Panc1 (cell line): Measurements from ENCODE around the gene C12orf75. TPM values are rescaled to one million over a fixed set of nuclear protein-coding genes. Genes with fewer than 3 reads are reported as not detected.
"Not testable (repeated sequence)": the region's sequence is repeated elsewhere in the genome, so short reads cannot be mapped to it uniquely, and the experiment has no call there.

Experiments used
- ATAC-seq: fragments of 200-7000 bp; cut with Tn5 transposase; 2 replicates; pipeline ENCODE4 v1.9.1; 2020; ENCODE audit warnings: mild to moderate bottlenecking, moderate library complexity
- BruUV-seq: library from RNA; stranded (reverse); fragments of 400-500 nt; replicated peaks from 2 replicates; lab custom pipeline; 2021; lab: Mats Ljungman, UMichigan
- CTCF ChIA-PET: fragments of 300-600 bp; sonication (Branson Sonifier 250); formaldehyde crosslinking; loops from one replicate; lab custom pipeline; 2022; ENCODE audit warnings: antibody characterized with exemption; lab: Charles Lee
- POLR2A ChIA-PET: fragments of 300-600 bp; sonication (Branson Sonifier 250); formaldehyde crosslinking; loops from one replicate; lab custom pipeline; 2022; ENCODE audit warnings: antibody characterized with exemption; lab: Charles Lee
- DNase-seq: peaks from one replicate; pipeline ENCODE4 v3.0.0-alpha.2; 2010; ENCODE audit warnings: low read depth, low spot score
- H3K27ac ChIP-seq: 2 replicates; pipeline ENCODE4 v1.5.1; 2011; ENCODE audit warnings: mild to moderate bottlenecking, low read length, inconsistent platforms
- H3K27me3 ChIP-seq: fragments of 200-500 bp; sonication (Bioruptor generic); 2 replicates; pipeline ENCODE4 v1.6.0; 2014; ENCODE audit warnings: low read length, inconsistent platforms; ENCODE audit not compliant: control insufficient read depth, insufficient read depth
- H3K36me3 ChIP-seq: fragments of 200-500 bp; sonication (Bioruptor generic); 2 replicates; pipeline ENCODE4 v1.5.1; 2014; ENCODE audit warnings: inconsistent platforms, mild to moderate bottlenecking, low read length, moderate library complexity; ENCODE audit not compliant: control insufficient read depth, insufficient read depth
- H3K4me1 ChIP-seq: 2 replicates; pipeline ENCODE4 v1.5.1; 2011; ENCODE audit warnings: inconsistent platforms, mild to moderate bottlenecking, low read length, moderate library complexity; ENCODE audit not compliant: control insufficient read depth, insufficient read depth
- H3K4me3 ChIP-seq, 2 experiments: 2 replicates each; pipeline ENCODE4 v1.5.1; 2011 to 2012; ENCODE audit warnings: low read depth in 2 of 2, low read length in 2 of 2, mild to moderate bottlenecking in 2 of 2, inconsistent platforms in 1 of 2, moderate library complexity in 1 of 2
- H3K9me3 ChIP-seq: fragments of 200-500 bp; sonication (Bioruptor generic); 2 replicates; pipeline ENCODE4 v1.5.1; 2014; ENCODE audit warnings: low read depth, mild to moderate bottlenecking, inconsistent platforms, low read length, moderate library complexity; ENCODE audit not compliant: control insufficient read depth, insufficient read depth
- POLR2AphosphoS5 ChIP-seq: IDR thresholded peaks from 2 replicates; pipeline ENCODE4 v1.6.1; 2012; ENCODE audit warnings: mild to moderate bottlenecking, low read depth, low read length, moderate library complexity
- SIN3A ChIP-seq: IDR thresholded peaks from 2 replicates; pipeline ENCODE4 v1.6.1; 2012; ENCODE audit warnings: low read depth, mild to moderate bottlenecking, low read length, moderate library complexity, borderline replicate concordance; ENCODE audit not compliant: insufficient read depth
- TCF7L2 ChIP-seq: IDR thresholded peaks from 2 replicates; pipeline ENCODE4 v1.6.1; 2011; ENCODE audit warnings: mild to moderate bottlenecking, low read depth, low read length, inconsistent platforms
- in situ Hi-C: cut with HindIII; loops from 2 replicates; pipeline ENCODE4 v1.10.0; 2016; ENCODE audit warnings: low sequenced_read_pairs, low pct_unique_long_range_greater_than_20kb
- intact Hi-C: fragments of 100-400 bp; cut with micrococcal nuclease; formaldehyde crosslinking; loops from one replicate; pipeline ENCODE4 v1.10.0; 2022; ENCODE audit not compliant: unreplicated experiment
- total RNA-seq: library from RNA; stranded (reverse); gene quantifications from one replicate; pipeline ENCODE4 v1.2.1, GENCODE V29; 2021; ENCODE audit not compliant: unreplicated experiment
- TF ChIP-seq, protein P1 (sequence below): fragments of 450-650 bp; IDR thresholded peaks from 2 replicates; pipeline ENCODE4 v1.5.1; 2017; ENCODE audit warnings: mild to moderate bottlenecking
- TF ChIP-seq, protein P2 (sequence below), 2 experiments: IDR thresholded peaks; 2 replicates each; pipeline ENCODE4 v1.6.1; 2011 to 2012; ENCODE audit warnings: low read depth in 2 of 2, control low read depth in 1 of 2, low read length in 1 of 2, mild to moderate bottlenecking in 1 of 2, moderate library complexity in 1 of 2; ENCODE audit not compliant: insufficient read depth in 1 of 2

The C12orf75 gene
- total RNA-seq, 1 experiment from 2014 or later: 132 TPM

- DNase-seq (no peak), ATAC-seq (no peak)
- H3K4me3 ChIP-seq: no peak overlapping the region
- in situ Hi-C loops: no loop called here
- intact Hi-C loops: no loop called here
- no TSS peak for BruUV-seq
- CTCF ChIA-PET: no interaction called here
- no peaks in the 10 kb centered on the region for H3K27me3 ChIP-seq
- TF ChIP-seq, protein P1, sequence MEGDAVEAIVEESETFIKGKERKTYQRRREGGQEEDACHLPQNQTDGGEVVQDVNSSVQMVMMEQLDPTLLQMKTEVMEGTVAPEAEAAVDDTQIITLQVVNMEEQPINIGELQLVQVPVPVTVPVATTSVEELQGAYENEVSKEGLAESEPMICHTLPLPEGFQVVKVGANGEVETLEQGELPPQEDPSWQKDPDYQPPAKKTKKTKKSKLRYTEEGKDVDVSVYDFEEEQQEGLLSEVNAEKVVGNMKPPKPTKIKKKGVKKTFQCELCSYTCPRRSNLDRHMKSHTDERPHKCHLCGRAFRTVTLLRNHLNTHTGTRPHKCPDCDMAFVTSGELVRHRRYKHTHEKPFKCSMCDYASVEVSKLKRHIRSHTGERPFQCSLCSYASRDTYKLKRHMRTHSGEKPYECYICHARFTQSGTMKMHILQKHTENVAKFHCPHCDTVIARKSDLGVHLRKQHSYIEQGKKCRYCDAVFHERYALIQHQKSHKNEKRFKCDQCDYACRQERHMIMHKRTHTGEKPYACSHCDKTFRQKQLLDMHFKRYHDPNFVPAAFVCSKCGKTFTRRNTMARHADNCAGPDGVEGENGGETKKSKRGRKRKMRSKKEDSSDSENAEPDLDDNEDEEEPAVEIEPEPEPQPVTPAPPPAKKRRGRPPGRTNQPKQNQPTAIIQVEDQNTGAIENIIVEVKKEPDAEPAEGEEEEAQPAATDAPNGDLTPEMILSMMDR: no peak
- TF ChIP-seq SIN3A (no peak), TCF7L2 (no peak), POLR2AphosphoS5 (no peak)
- TF ChIP-seq, protein P2, sequence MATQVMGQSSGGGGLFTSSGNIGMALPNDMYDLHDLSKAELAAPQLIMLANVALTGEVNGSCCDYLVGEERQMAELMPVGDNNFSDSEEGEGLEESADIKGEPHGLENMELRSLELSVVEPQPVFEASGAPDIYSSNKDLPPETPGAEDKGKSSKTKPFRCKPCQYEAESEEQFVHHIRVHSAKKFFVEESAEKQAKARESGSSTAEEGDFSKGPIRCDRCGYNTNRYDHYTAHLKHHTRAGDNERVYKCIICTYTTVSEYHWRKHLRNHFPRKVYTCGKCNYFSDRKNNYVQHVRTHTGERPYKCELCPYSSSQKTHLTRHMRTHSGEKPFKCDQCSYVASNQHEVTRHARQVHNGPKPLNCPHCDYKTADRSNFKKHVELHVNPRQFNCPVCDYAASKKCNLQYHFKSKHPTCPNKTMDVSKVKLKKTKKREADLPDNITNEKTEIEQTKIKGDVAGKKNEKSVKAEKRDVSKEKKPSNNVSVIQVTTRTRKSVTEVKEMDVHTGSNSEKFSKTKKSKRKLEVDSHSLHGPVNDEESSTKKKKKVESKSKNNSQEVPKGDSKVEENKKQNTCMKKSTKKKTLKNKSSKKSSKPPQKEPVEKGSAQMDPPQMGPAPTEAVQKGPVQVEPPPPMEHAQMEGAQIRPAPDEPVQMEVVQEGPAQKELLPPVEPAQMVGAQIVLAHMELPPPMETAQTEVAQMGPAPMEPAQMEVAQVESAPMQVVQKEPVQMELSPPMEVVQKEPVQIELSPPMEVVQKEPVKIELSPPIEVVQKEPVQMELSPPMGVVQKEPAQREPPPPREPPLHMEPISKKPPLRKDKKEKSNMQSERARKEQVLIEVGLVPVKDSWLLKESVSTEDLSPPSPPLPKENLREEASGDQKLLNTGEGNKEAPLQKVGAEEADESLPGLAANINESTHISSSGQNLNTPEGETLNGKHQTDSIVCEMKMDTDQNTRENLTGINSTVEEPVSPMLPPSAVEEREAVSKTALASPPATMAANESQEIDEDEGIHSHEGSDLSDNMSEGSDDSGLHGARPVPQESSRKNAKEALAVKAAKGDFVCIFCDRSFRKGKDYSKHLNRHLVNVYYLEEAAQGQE (IDR thresholded peaks at IDR 0.05; ENCODE audit: insufficient read depth in 1 of 2, low read depth in 2 of 2, low read length in 1 of 2): no peak
- peaks cover 3% of the 10 kb centered on the region; the same call in 1 of the 2 replicates for H3K4me1 ChIP-seq
- H3K9me3 ChIP-seq: peaks cover 3% of the 10 kb centered on the region; the same call in 1 of the 2 replicates
- H3K36me3 ChIP-seq: no peaks in the 10 kb centered on the region
- H3K27ac ChIP-seq: no peak overlapping the region
- POLR2A ChIA-PET: no interaction called here
These were observed 10.5 kb downstream of the C12orf75 start for GRCh38 chr12:105341010-105341409.

- CTCF ChIA-PET, H3K36me3 ChIP-seq, intact Hi-C loops, DNase-seq, H3K4me3 ChIP-seq, H3K4me1 ChIP-seq, H3K27me3 ChIP-seq, H3K27ac ChIP-seq, ATAC-seq, in situ Hi-C loops, H3K9me3 ChIP-seq, BruUV-seq: not testable (repeated sequence)
- POLR2A ChIA-PET: interaction anchor here (0.7 kb wide), 1 partner anchor 9 kb away, joined by 3 read pairs; no protein-coding TSS in a partner anchor
These were observed 11.1 kb downstream of the C12orf75 start for GRCh38 chr12:105341620-105342019.

GRCh38 chr12:105342464-105342863 is 12.0 kb downstream of the C12orf75 start:
- no TSS peak for BruUV-seq
- Histone ChIP-seq H3K27me3 (no peaks in the 10 kb centered on the region), H3K4me1 (peaks cover 2% of the 10 kb centered on the region; the same call in 1 of the 2 replicates), H3K27ac (no peak overlapping the region), H3K36me3 (no peaks in the 10 kb centered on the region), H3K9me3 (peaks cover 3% of the 10 kb centered on the region; the same call in 1 of the 2 replicates), H3K4me3 (no peak overlapping the region)
- in situ Hi-C loops: no loop called here
- ChIA-PET CTCF (no interaction called here), POLR2A (no interaction called here)
- intact Hi-C loops: no loop called here
- TF ChIP-seq POLR2AphosphoS5 (no peak), TCF7L2 (no peak), SIN3A (no peak)
- TF ChIP-seq, protein P1: no peak
- TF ChIP-seq, protein P2 (IDR thresholded peaks at IDR 0.05; ENCODE audit: insufficient read depth in 1 of 2, low read depth in 2 of 2, low read length in 1 of 2): no peak
- DNase-seq (no peak), ATAC-seq (no peak)
